GM23338 (cell line): ENCODE measurements around the gene ADCY6. TPM values are rescaled to one million over a fixed set of nuclear protein-coding genes. Genes with fewer than 3 reads are reported as not detected.

ENCODE experiments used
- ATAC-seq: fragments of 200-7000 bp; cut with Tn5 transposase; 3 replicates; pipeline ENCODE4 v1.9.1; 2020
- DNase-seq: peaks from one replicate; pipeline ENCODE4 v3.0.0-alpha.2; 2015; ENCODE audit warnings: low spot score
- H2AFZ ChIP-seq: fragments of 200-600 bp; sonication (generic); 2 replicates; pipeline ENCODE4 v1.8.0; 2016; ENCODE audit warnings: antibody characterized with exemption, mild to moderate bottlenecking, moderate library complexity
- H3F3A ChIP-seq: fragments of 200-600 bp; sonication (generic); replicated peaks from 2 replicates; pipeline ENCODE4 v1.8.0; 2017; ENCODE audit warnings: antibody characterized with exemption, mixed run types, low read depth
- H3K27ac ChIP-seq: fragments of 200-600 bp; sonication (generic); 2 replicates; pipeline ENCODE4 v1.6.1; 2016; ENCODE audit warnings: low read depth
- H3K27me3 ChIP-seq: fragments of 200-600 bp; sonication (generic); 2 replicates; pipeline ENCODE4 v1.8.0; 2016; ENCODE audit warnings: mild to moderate bottlenecking, mixed run types, moderate library complexity; ENCODE audit not compliant: insufficient read depth
- H3K36me3 ChIP-seq: fragments of 200-600 bp; sonication (generic); 2 replicates; pipeline ENCODE4 v1.8.0; 2016; ENCODE audit warnings: mild to moderate bottlenecking; ENCODE audit not compliant: insufficient read depth
- H3K4me1 ChIP-seq: fragments of 200-600 bp; sonication (generic); 2 replicates; pipeline ENCODE4 v1.8.0; 2016; ENCODE audit warnings: mild to moderate bottlenecking, moderate library complexity; ENCODE audit not compliant: insufficient read depth
- H3K4me2 ChIP-seq: fragments of 200-600 bp; sonication (generic); 2 replicates; pipeline ENCODE4 v1.7.1; 2017; ENCODE audit warnings: mixed run types
- H3K4me3 ChIP-seq: fragments of 200-600 bp; sonication (generic); 2 replicates; pipeline ENCODE4 v1.6.1; 2016; ENCODE audit warnings: mixed run types
- H3K79me2 ChIP-seq: fragments of 200-600 bp; sonication (generic); replicated peaks from 2 replicates; pipeline ENCODE4 v1.8.0; 2017; ENCODE audit warnings: mild to moderate bottlenecking; ENCODE audit not compliant: insufficient read depth
- H3K9me2 ChIP-seq: fragments of 200-600 bp; sonication (generic); 2 replicates; pipeline ENCODE4 v1.8.0; 2017; ENCODE audit not compliant: insufficient read depth
- H4K20me1 ChIP-seq: fragments of 200-600 bp; sonication (generic); replicated peaks from 2 replicates; pipeline ENCODE4 v1.8.0; 2017; ENCODE audit warnings: mild to moderate bottlenecking; ENCODE audit not compliant: insufficient read depth
- H3K27ac Mint-ChIP-seq: 2 replicates; pipeline ENCODE4 v1.8.0; 2020; ENCODE audit warnings: inconsistent platforms, mild to moderate bottlenecking, moderate library complexity, mixed read lengths
- H3K27me3 Mint-ChIP-seq: 3 replicates; pipeline ENCODE4 v1.8.0; 2022; ENCODE audit warnings: low read depth, mild to moderate bottlenecking, moderate library complexity, mixed read lengths, inconsistent platforms; ENCODE audit not compliant: insufficient read depth, poor library complexity
- H3K36me3 Mint-ChIP-seq: 3 replicates; pipeline ENCODE4 v1.8.0; 2021; ENCODE audit warnings: low read depth, mild to moderate bottlenecking, inconsistent platforms, moderate library complexity, mixed read lengths
- H3K4me1 Mint-ChIP-seq: 3 replicates; pipeline ENCODE4 v1.8.0; 2020; ENCODE audit warnings: mild to moderate bottlenecking, inconsistent platforms, mixed read lengths
- H3K4me3 Mint-ChIP-seq: 3 replicates; pipeline ENCODE4 v1.8.0; 2021; ENCODE audit warnings: moderate library complexity, mild to moderate bottlenecking, inconsistent platforms, mixed read lengths
- H3K9me3 Mint-ChIP-seq: 3 replicates; pipeline ENCODE4 v1.8.0; 2020; ENCODE audit warnings: moderate library complexity, mild to moderate bottlenecking, inconsistent platforms, mixed read lengths
- CREB1 ChIP-seq: fragments of 250-450 bp; sonication (Bioruptor Pico); IDR thresholded peaks from 2 replicates; pipeline ENCODE4 v1.5.0; 2020; ENCODE audit warnings: low read depth, mild to moderate bottlenecking, moderate library complexity
- CTCF ChIP-seq, 2 experiments: fragments of 200-600 bp in 1 of 2; sonication (generic) in 1 of 2; conservative IDR thresholded peaks; 2 replicates each; pipeline versions ENCODE4 v1.5.1 to v1.6.1; 2016 to 2017; ENCODE audit warnings: antibody characterized with exemption in 2 of 2, low read depth in 2 of 2, mild to moderate bottlenecking in 2 of 2, moderate library complexity in 1 of 2
- ETS1 ChIP-seq: IDR thresholded peaks from 2 replicates; pipeline ENCODE4 v1.6.1; 2016; ENCODE audit warnings: antibody characterized with exemption
- EZH2 ChIP-seq: fragments of 200-600 bp; sonication (generic); IDR thresholded peaks from one replicate; pipeline ENCODE4 v1.8.0; 2017; ENCODE audit warnings: antibody characterized with exemption, mild to moderate bottlenecking, low read depth; ENCODE audit not compliant: unreplicated experiment
- EZH2phosphoT487 ChIP-seq: fragments of 200-600 bp; sonication (generic); IDR thresholded peaks from one replicate; pipeline ENCODE4 v1.8.1; 2018; ENCODE audit warnings: antibody characterized with exemption; ENCODE audit not compliant: unreplicated experiment
- JUNB ChIP-seq: IDR thresholded peaks from one replicate; pipeline ENCODE4 v1.6.1; 2016; ENCODE audit warnings: antibody characterized with exemption; ENCODE audit not compliant: unreplicated experiment
- NANOG ChIP-seq: IDR thresholded peaks from 2 replicates; pipeline ENCODE4 v1.6.1; 2016; ENCODE audit warnings: antibody characterized with exemption, borderline replicate concordance
- POLR2AphosphoS5 ChIP-seq: IDR thresholded peaks from 2 replicates; pipeline ENCODE4 v1.6.1; 2016; ENCODE audit warnings: antibody characterized with exemption, low read depth
- REST ChIP-seq: IDR thresholded peaks from one replicate; pipeline ENCODE4 v1.6.1; 2018; ENCODE audit warnings: antibody characterized with exemption; ENCODE audit not compliant: unreplicated experiment
- STAT1 ChIP-seq: IDR thresholded peaks from one replicate; pipeline ENCODE4 v1.6.1; 2016; ENCODE audit warnings: antibody characterized with exemption; ENCODE audit not compliant: unreplicated experiment
- ZNF114 ChIP-seq: fragments of 250-450 bp; sonication (Bioruptor Pico); IDR thresholded peaks from 2 replicates; pipeline ENCODE4 v1.5.0; 2020; ENCODE audit warnings: mild to moderate bottlenecking, moderate library complexity
- ZNF331 ChIP-seq: fragments of 250-450 bp; sonication (Bioruptor Pico); IDR thresholded peaks from 2 replicates; pipeline ENCODE4 v1.5.0; 2020; ENCODE audit warnings: low read depth, mild to moderate bottlenecking, moderate library complexity
- ZNF462 ChIP-seq: fragments of 250-450 bp; sonication (Bioruptor Pico); IDR thresholded peaks from 2 replicates; pipeline ENCODE4 v1.5.0; 2020; ENCODE audit warnings: mild to moderate bottlenecking, moderate library complexity
- polyA plus RNA-seq: library from polyadenylated mRNA; unstranded; fragments of >200 nt; fragmentation: Nextera tagmentation; extraction: Ambion mirVana; gene quantifications from 2 replicates; pipeline ENCODE4 v1.2.1, GENCODE V29; 2016
- total RNA-seq: library from RNA; depleted of rRNA; stranded (reverse); fragments of >200 nt; shearing (Covaris generic); gene quantifications from 2 replicates; pipeline ENCODE4 v1.2.3, GENCODE V29; 2014

ADCY6 gene
- total and polyA plus RNA-seq, 2 experiments from 2014 or later: 1.0 to 16.5 TPM

GRCh38 chr12:48796976-48797375 is 8.1 kb upstream of the ADCY6 start:
- DNase-seq (no peak), ATAC-seq (no peak)
- Histone ChIP-seq H3K27me3 (no peaks in the 10 kb centered on the region), H4K20me1 (no peaks in the 10 kb centered on the region), H3K4me2 (no peak overlapping the region), H3K79me2 (no peaks in the 10 kb centered on the region), H3K4me3 (no peak overlapping the region), H3K4me1 (peaks cover 4% of the 10 kb centered on the region), H2AFZ (peak overlapping the region; percentile 23; the same call in 1 of the 2 replicates), H3F3A (no peaks in the 10 kb centered on the region), H3K36me3 (no peaks in the 10 kb centered on the region), H3K27ac (no peak overlapping the region), H3K9me2 (no peaks in the 10 kb centered on the region)
- Mint-ChIP-seq H3K4me1 (peaks cover 11% of the 10 kb centered on the region), H3K27me3 (peaks cover 3% of the 10 kb centered on the region), H3K36me3 (no peaks in the 10 kb centered on the region), H3K4me3 (no peak overlapping the region), H3K27ac (no peak overlapping the region), H3K9me3 (no peaks in the 10 kb centered on the region)
- TF ChIP-seq POLR2AphosphoS5 (no peak), ZNF462 (no peak), EZH2 (no peak), REST (no peak), NANOG (no peak), ZNF331 (CRISPR knock-in tag) (no peak), JUNB (no peak), ZNF114 (CRISPR knock-in tag) (no peak), EZH2phosphoT487 (no peak), CTCF (conservative IDR thresholded peaks at IDR 0.05; ENCODE audit: low read depth in 2 of 2) (no peak), CREB1 (CRISPR knock-in tag) (no peak), STAT1 (no peak), ETS1 (no peak)
